ENCODE measurements around the gene GJA4.
"Not testable (repeated sequence)": the region's sequence is repeated elsewhere in the genome, so short reads cannot be mapped to it uniquely, and the experiment has no call there.

The GJA4 gene

GRCh38 chr1:34792424-34792823 lies 375 bp upstream of the GJA4 start:
- no peak for DNase-seq (ENCODE audit: low spot score)

GRCh38 chr1:34794001-34794789 lies 1.4 kb downstream of the GJA4 start:
- peak; percentile 38 for DNase-seq (ENCODE audit: low spot score)

- DNase-seq (ENCODE audit: low spot score) = peak; percentile 32
Observed at GRCh38 chr1:34794790-34795180, 2.0 kb downstream of the GJA4 start.

GRCh38 chr1:34795916-34796315 lies 3.1 kb downstream of the GJA4 start:
- DNase-seq (ENCODE audit: low spot score) = no peak

GRCh38 chr1:34796990-34797389 lies 4.2 kb downstream of the GJA4 start:
- peak; percentile 19 for DNase-seq (ENCODE audit: low spot score)

- peak; percentile 23 for DNase-seq (ENCODE audit: low spot score)
Observed at GRCh38 chr1:34800214-34800613, 7.4 kb downstream of the GJA4 start.

GRCh38 chr1:34803770-34804169 lies 11.0 kb downstream of the GJA4 start:
- DNase-seq (ENCODE audit: low spot score) = no peak

- peak; percentile 7 for DNase-seq (ENCODE audit: low spot score)
Observed at GRCh38 chr1:34806396-34806795, 13.6 kb downstream of the GJA4 start.

- DNase-seq (ENCODE audit: low spot score) = peak; percentile 46
Observed at GRCh38 chr1:34808051-34808810, 15.4 kb downstream of the GJA4 start.

GRCh38 chr1:34810781-34811180 lies 18.0 kb downstream of the GJA4 start:
- not testable (repeated sequence) for DNase-seq (ENCODE audit: low spot score)

- no peak for DNase-seq (ENCODE audit: low spot score)
Observed at GRCh38 chr1:34816332-34816731, 23.5 kb downstream of the GJA4 start.

GRCh38 chr1:34816778-34817177 lies 24.0 kb downstream of the GJA4 start:
- DNase-seq (ENCODE audit: low spot score) = peak; percentile 17

- DNase-seq (ENCODE audit: low spot score) = not testable (repeated sequence)
Observed at GRCh38 chr1:34818862-34819261, 26.1 kb downstream of the GJA4 start.

GRCh38 chr1:34822202-34822601 lies 29.4 kb downstream of the GJA4 start:
- DNase-seq (ENCODE audit: low spot score) = no peak

- peak; percentile 24 for DNase-seq (ENCODE audit: low spot score)
Observed at GRCh38 chr1:34824817-34825454, 32.1 kb downstream of the GJA4 start.

GRCh38 chr1:34825455-34826091 lies 32.8 kb downstream of the GJA4 start:
- DNase-seq (ENCODE audit: low spot score) = peak; percentile 43

- DNase-seq (ENCODE audit: low spot score) = peak; percentile 28
Observed at GRCh38 chr1:34827341-34827941, 34.6 kb downstream of the GJA4 start.

GRCh38 chr1:34828611-34829010 lies 35.8 kb downstream of the GJA4 start:
- DNase-seq (ENCODE audit: low spot score) = peak; percentile 4

GRCh38 chr1:34829250-34829649 lies 36.5 kb downstream of the GJA4 start:
- peak; percentile 14 for DNase-seq (ENCODE audit: low spot score)

- peak; percentile 20 for DNase-seq (ENCODE audit: low spot score)
Observed at GRCh38 chr1:34831721-34832246, 39.0 kb downstream of the GJA4 start.

- peak; percentile 1 for DNase-seq (ENCODE audit: low spot score)
Observed at GRCh38 chr1:34833711-34834110, 40.9 kb downstream of the GJA4 start.
